Left ventricle myocardium superior (tissue), 1 donor: ENCODE data around the gene GPR153. TPM values are rescaled to one million over a fixed set of nuclear protein-coding genes. Genes with fewer than 3 reads are reported as not detected.
"Not testable (repeated sequence)": the region's sequence is repeated elsewhere in the genome, so short reads cannot be mapped to it uniquely, and the experiment has no call there.

Source experiments
- ATAC-seq: fragments of 200-7000 bp; cut with Tn5 transposase; one replicate; pipeline ENCODE4 v1.9.1; 2020; ENCODE audit warnings: mild to moderate bottlenecking, moderate library complexity
- DNase-seq: peaks from one replicate; pipeline ENCODE4 v3.0.0-alpha.2; 2020
- intact Hi-C: fragments of 100-400 bp; cut with micrococcal nuclease; formaldehyde crosslinking; loops from one replicate; pipeline ENCODE4 v1.11.0; 2022
- long read RNA-seq: library from polyadenylated mRNA; unstranded; transcript quantifications from one replicate; pipeline ENCODE4 v2.0.0, GENCODE V29; 2021
- total RNA-seq: library from RNA; stranded (reverse); fragmentation: NEBNext Ultra II Directional; extraction: Animal tissue kit (Norgen Biotek cat#: 25700); gene quantifications from one replicate; pipeline ENCODE4 v1.2.1, GENCODE V29; 2021
- donor health status: DM: no; HTN: yes; CAD: no; lungs with severe emphysema.

Gene GPR153
- total RNA-seq = 7.7 TPM
- long read RNA-seq, full-length matches to known transcripts = 1 of 20 reads
- long read RNA-seq, partial matches to known transcripts = 3 of 20 reads
- long read RNA-seq, other reads (novel, unspliced or antisense) = 16 of 20 reads

GRCh38 chr1:6260961-6261614 is at the start of gene GPR153:
Gene GPR153, minus strand, starts transcription at chr1:6261098. Its CDS starts 6,193 bp downstream, at chr1:6254905.
- DNase-seq (peak; percentile 82), ATAC-seq (peak; percentile 62)
- intact Hi-C loops = no loop called here

GRCh38 chr1:6310116-6310848 is 49.4 kb upstream of the GPR153 start:
- intact Hi-C loops = no loop called here
- no peak for ATAC-seq
- DNase-seq = no peak

- no peak for ATAC-seq
- DNase-seq = no peak
- intact Hi-C loops = no loop called here
Observed at GRCh38 chr1:6309564-6309963, 48.7 kb upstream of the GPR153 start.

GRCh38 chr1:6308449-6308848 is 47.6 kb upstream of the GPR153 start:
- intact Hi-C loops = no loop called here
- ATAC-seq (no peak), DNase-seq (no peak)

GRCh38 chr1:6307682-6308081 is 46.8 kb upstream of the GPR153 start:
- ATAC-seq, intact Hi-C loops, DNase-seq: not testable (repeated sequence)

GRCh38 chr1:6307099-6307498 is 46.2 kb upstream of the GPR153 start:
- no peak for ATAC-seq
- intact Hi-C loops = no loop called here
- DNase-seq = no peak

- ATAC-seq (no peak), DNase-seq (no peak)
- intact Hi-C loops = no loop called here
Observed at GRCh38 chr1:6303397-6304012, 42.6 kb upstream of the GPR153 start.

GRCh38 chr1:6302568-6302967 is 41.7 kb upstream of the GPR153 start:
- no peak for DNase-seq
- ATAC-seq = peak; percentile 27
- intact Hi-C loops = no loop called here

GRCh38 chr1:6301526-6301925 is 40.6 kb upstream of the GPR153 start:
- intact Hi-C loops = no loop called here
- DNase-seq (no peak), ATAC-seq (no peak)

GRCh38 chr1:6300342-6301048 is 39.6 kb upstream of the GPR153 start:
- ATAC-seq = no peak
- no peak for DNase-seq
- intact Hi-C loops = no loop called here

GRCh38 chr1:6299557-6300165 is 38.8 kb upstream of the GPR153 start:
- ATAC-seq = no peak
- intact Hi-C loops = no loop called here
- DNase-seq = no peak

- ATAC-seq = no peak
- DNase-seq = no peak
- intact Hi-C loops = no loop called here
Observed at GRCh38 chr1:6298940-6299465, 38.1 kb upstream of the GPR153 start.

- no peak for ATAC-seq
Observed at GRCh38 chr1:6298530-6298929, 37.6 kb upstream of the GPR153 start.

GRCh38 chr1:6295910-6296309 is 35.0 kb upstream of the GPR153 start:
- intact Hi-C loops = no loop called here
- no peak for DNase-seq
- ATAC-seq = no peak

More at GRCh38 chr1:6298530-6298929, 37.6 kb upstream of the GPR153 start:
- no peak for DNase-seq
- intact Hi-C loops = no loop called here

- ATAC-seq (no peak), DNase-seq (no peak)
- intact Hi-C loops = no loop called here
Observed at GRCh38 chr1:6294890-6295556, 34.1 kb upstream of the GPR153 start.

GRCh38 chr1:6294080-6294889 is 33.4 kb upstream of the GPR153 start:
- intact Hi-C loops = no loop called here
- ATAC-seq (peak; percentile 70), DNase-seq (no peak)

- peak; percentile 21 for ATAC-seq
- intact Hi-C loops = no loop called here
Observed at GRCh38 chr1:6292102-6292501, 31.2 kb upstream of the GPR153 start.

GRCh38 chr1:6288665-6289064 is 27.8 kb upstream of the GPR153 start:
- ATAC-seq (no peak), DNase-seq (no peak)
- intact Hi-C loops = no loop called here

More at GRCh38 chr1:6292102-6292501, 31.2 kb upstream of the GPR153 start:
- DNase-seq = no peak
